ENCODE results near the gene AIP. TPM values are rescaled to one million over a fixed set of nuclear protein-coding genes. Genes with fewer than 3 reads are reported as not detected.
A peak's percentile ranks its signal among the peaks of the same experiment; 100 is the strongest.

Gene AIP
- total and polyA plus RNA-seq, 2 of the 8 experiments (the other 6 are each of a cell fraction or from before 2014, with no cell fraction given) = 29.8 to 54.4 TPM

GRCh38 chr11:67522844-67523555 is 40.2 kb downstream of the AIP start, which contains the start of gene CABP2:
TSS of gene CABP2 (minus strand) at chr11:67523446. CDS start at chr11:67523326, 120 bp downstream.
- no peak within 1 kb of the TSS for H4K5ac ChIP-seq (ENCODE audit: insufficient read length, low read depth, low read length)
- no peak within 1 kb of the TSS for H3K4ac ChIP-seq (replicated peaks; ENCODE audit: insufficient read length, low read depth, low read length)
- no peak within 1 kb of the TSS for H2BK5ac ChIP-seq (ENCODE audit: low read depth, low read length)
- H3K79me2 ChIP-seq (ENCODE audit: control insufficient read depth in 1 of 2, insufficient read depth in 2 of 2, low read length in 2 of 2) = no peaks in the 10 kb centered on the region
- no peak within 1 kb of the TSS for H4K91ac ChIP-seq (replicated peaks; ENCODE audit: insufficient read length, low read length)
- H3K56ac ChIP-seq (replicated peaks; ENCODE audit: insufficient read length, low read depth, low read length) = no peak within 1 kb of the TSS
- H2AFZ ChIP-seq (ENCODE audit: low read length) = no peak within 1 kb of the TSS
- no peak for DNase-seq (ENCODE audit: low read depth in 1 of 2, low spot score in 2 of 2)
- H2BK15ac ChIP-seq (ENCODE audit: low read length) = 0 out of 2 replicates have a peak within 1 kb of the TSS, but pooled peaks have one; percentile 29
- no peak within 1 kb of the TSS for H3K4me2 ChIP-seq (ENCODE audit: insufficient read depth in 1 of 2, low read depth in 2 of 2, low read length in 2 of 2)
- no peak within 1 kb of the TSS for H3K23ac ChIP-seq (ENCODE audit: insufficient read length)
- POLR2A ChIA-PET (ENCODE audit: partially characterized antibody) = no interaction called here
- peak within 1 kb of the TSS; percentile 25; the same call in 1 of the 2 replicates for H4K8ac ChIP-seq (ENCODE audit: extremely low read depth, insufficient read depth, low read length)
- no peak within 1 kb of the TSS for H2BK20ac ChIP-seq (ENCODE audit: low read length)
- no peak within 1 kb of the TSS for H2AK5ac ChIP-seq (ENCODE audit: low read depth, low read length)
- no peaks in the 10 kb centered on the region for H3K4me1 ChIP-seq (replicated peaks in 1 of 4; ENCODE audit: control insufficient read depth in 3 of 4, insufficient read depth in 4 of 4, low read length in 3 of 4)
- H2BK120ac ChIP-seq (replicated peaks; ENCODE audit: low read depth, low read length) = no peak within 1 kb of the TSS
- H3K4me3 ChIP-seq (ENCODE audit: extremely low read depth in 1 of 4, insufficient read depth in 2 of 4, low read depth in 3 of 4, low read length in 4 of 4) = no peak within 1 kb of the TSS
- CTCF ChIA-PET (ENCODE audit: partially characterized antibody) = interaction anchor here (0.6 to 1.2 kb wide), 3 partner anchors 29 to 107 kb away, joined by 3 to 5 read pairs (median 4); partner anchors contain the start of gene NUDT8
- no peaks in the 10 kb centered on the region for H3K9me3 ChIP-seq (ENCODE audit: insufficient read depth in 2 of 2, low read depth in 1 of 2, low read length in 1 of 2)
- H3K23me2 ChIP-seq (ENCODE audit: low read depth, low read length) = peaks cover 7% of the 10 kb centered on the region; the same call in 1 of the 2 replicates
- no peak within 1 kb of the TSS for H3K18ac ChIP-seq (ENCODE audit: extremely low read depth, low read length)
- no peaks in the 10 kb centered on the region for H3K36me3 ChIP-seq (ENCODE audit: control insufficient read depth in 2 of 4, insufficient read depth in 4 of 4, low read length in 3 of 4)
- no peak within 1 kb of the TSS for H3K14ac ChIP-seq (ENCODE audit: insufficient read length)
- FAIRE-seq = no peak
- no peak within 1 kb of the TSS for H3K9ac ChIP-seq (replicated peaks in 1 of 4; ENCODE audit: extremely low read depth in 1 of 4, low read depth in 3 of 4, low read length in 3 of 4)
- H3K27me3 ChIP-seq (replicated peaks in 1 of 4; ENCODE audit: control insufficient read depth in 3 of 4, extremely low read depth in 1 of 4, insufficient read depth in 3 of 4, low read length in 3 of 4) = no peaks in the 10 kb centered on the region
- WGBS, 2 experiments (ENCODE audit: extremely low coverage in 1 of 2, insufficient coverage in 1 of 2, insufficient read length in 1 of 2, insufficient replicate concordance in 2 of 2, low coverage in 1 of 2, low lambda C conversion rate in 2 of 2, missing lambda C conversion rate in 1 of 2) = 90% methylated on average over 12 of the region's 23 CpGs; no CpG with 5 or more reads in 1 of the 2 experiments
- no peak within 1 kb of the TSS for H2BK12ac ChIP-seq (ENCODE audit: low read depth, low read length)
- H3K79me1 ChIP-seq (ENCODE audit: low read depth, low read length) = no peaks in the 10 kb centered on the region
- H3K27ac ChIP-seq (ENCODE audit: low read depth, low read length) = no peak within 1 kb of the TSS
- no peaks in the 10 kb centered on the region for H4K20me1 ChIP-seq (replicated peaks in 1 of 2; ENCODE audit: control insufficient read depth in 1 of 2, insufficient read depth in 2 of 2, low read length in 2 of 2)
- TF ChIP-seq SUZ12 (IDR thresholded peaks at IDR 0.05; ENCODE audit: low read length) = no peak
- TF ChIP-seq FOSL1 (IDR thresholded peaks at IDR 0.05; ENCODE audit: insufficient read depth, low read depth, low read length) = no peak
- TF ChIP-seq RFX5 (IDR thresholded peaks at IDR 0.05; ENCODE audit: borderline replicate concordance, low read depth, low read length) = no peak
- TF ChIP-seq ASH2L (IDR thresholded peaks at IDR 0.05; ENCODE audit: low read length) = no peak
- TF ChIP-seq SRF (IDR thresholded peaks at IDR 0.05; ENCODE audit: low read depth, low read length) = no peak
- TF ChIP-seq BACH1 (IDR thresholded peaks at IDR 0.05; ENCODE audit: low read length) = no peak
- TF ChIP-seq NRF1 (IDR thresholded peaks at IDR 0.05; ENCODE audit: low read depth, low read length) = no peak
- TF ChIP-seq EZH2 (IDR thresholded peaks at IDR 0.05; ENCODE audit: low read depth, low read length, severe bottlenecking) = no peak
- TF ChIP-seq E2F6 (IDR thresholded peaks at IDR 0.05) = no peak
- no peak for TF ChIP-seq EGR1 (IDR thresholded peaks at IDR 0.05; ENCODE audit: borderline replicate concordance, low read depth, low read length)
- TF ChIP-seq BRCA1 (IDR thresholded peaks at IDR 0.05; ENCODE audit: low read depth, low read length) = no peak
- no peak for TF ChIP-seq SIX5 (IDR thresholded peaks at IDR 0.05; ENCODE audit: low read depth, low read length)
- no peak for TF ChIP-seq HDAC2 (IDR thresholded peaks at IDR 0.05; ENCODE audit: borderline replicate concordance in 1 of 2, low read depth in 2 of 2, low read length in 2 of 2)

All from H1 (cell line).